Measurements from ENCODE around the gene PLA2G4D. TPM values are rescaled to one million over a fixed set of nuclear protein-coding genes. Genes with fewer than 3 reads are reported as not detected.

Gene PLA2G4D
- total RNA-seq, 1 donor from 2014 or later: not detected

- no peak for DNase-seq (ENCODE audit: low spot score)
- TF ChIP-seq CTCF (IDR thresholded peaks at IDR 0.05): no peak
- Mint-ChIP-seq H3K4me3 (ENCODE audit: unreplicated experiment) (no peak overlapping the region), H3K27ac (ENCODE audit: unreplicated experiment) (no peak overlapping the region), H3K4me1 (ENCODE audit: low read depth) (peaks cover 4% of the 10 kb centered on the region), H3K27me3 (ENCODE audit: low read depth) (peaks cover 23% of the 10 kb centered on the region), H3K9me3 (ENCODE audit: low read depth) (peaks cover 12% of the 10 kb centered on the region), H3K36me3 (ENCODE audit: low read depth) (peaks cover 5% of the 10 kb centered on the region)
Observed at GRCh38 chr15:42107473-42107872, 13.1 kb upstream of the PLA2G4D start.

- no peak for TF ChIP-seq CTCF (IDR thresholded peaks at IDR 0.05)
- no peak for DNase-seq (ENCODE audit: low spot score)
- Mint-ChIP-seq H3K9me3 (ENCODE audit: low read depth) (peaks cover 11% of the 10 kb centered on the region), H3K4me3 (ENCODE audit: unreplicated experiment) (no peak overlapping the region), H3K36me3 (ENCODE audit: low read depth) (peaks cover 5% of the 10 kb centered on the region), H3K27ac (ENCODE audit: unreplicated experiment) (no peak overlapping the region), H3K4me1 (ENCODE audit: low read depth) (peaks cover 16% of the 10 kb centered on the region), H3K27me3 (ENCODE audit: low read depth) (peaks cover 22% of the 10 kb centered on the region)
Observed at GRCh38 chr15:42106288-42106687, 11.9 kb upstream of the PLA2G4D start.

GRCh38 chr15:42104095-42104891 lies 9.9 kb upstream of the PLA2G4D start:
- Mint-ChIP-seq H3K4me3 (ENCODE audit: unreplicated experiment) (no peak overlapping the region), H3K27me3 (ENCODE audit: low read depth) (peaks cover 15% of the 10 kb centered on the region), H3K4me1 (ENCODE audit: low read depth) (peaks cover 23% of the 10 kb centered on the region), H3K36me3 (ENCODE audit: low read depth) (peaks cover 5% of the 10 kb centered on the region), H3K27ac (ENCODE audit: unreplicated experiment) (no peak overlapping the region), H3K9me3 (ENCODE audit: low read depth) (peaks cover 10% of the 10 kb centered on the region)
- no peak for DNase-seq (ENCODE audit: low spot score)
- TF ChIP-seq CTCF (IDR thresholded peaks at IDR 0.05): no peak

GRCh38 chr15:42102646-42103235 lies 8.4 kb upstream of the PLA2G4D start:
- peak; percentile 93 for DNase-seq (ENCODE audit: low spot score)
- peaks cover 8% of the 10 kb centered on the region for H3K27me3 Mint-ChIP-seq (ENCODE audit: low read depth)
- no peak for TF ChIP-seq CTCF (IDR thresholded peaks at IDR 0.05)
- H3K27ac Mint-ChIP-seq (ENCODE audit: unreplicated experiment): no peak overlapping the region
- no peaks in the 10 kb centered on the region for H3K36me3 Mint-ChIP-seq (ENCODE audit: low read depth)
- H3K4me3 Mint-ChIP-seq (ENCODE audit: unreplicated experiment): no peak overlapping the region
- no peaks in the 10 kb centered on the region for H3K9me3 Mint-ChIP-seq (ENCODE audit: low read depth)
- peaks cover 23% of the 10 kb centered on the region for H3K4me1 Mint-ChIP-seq (ENCODE audit: low read depth)

GRCh38 chr15:42101861-42102260 lies 7.5 kb upstream of the PLA2G4D start:
- no peak for TF ChIP-seq CTCF (IDR thresholded peaks at IDR 0.05)
- Mint-ChIP-seq H3K4me1 (ENCODE audit: low read depth) (peaks cover 23% of the 10 kb centered on the region), H3K27me3 (ENCODE audit: low read depth) (peaks cover 5% of the 10 kb centered on the region), H3K9me3 (ENCODE audit: low read depth) (no peaks in the 10 kb centered on the region), H3K27ac (ENCODE audit: unreplicated experiment) (peak overlapping the region; percentile 18), H3K4me3 (ENCODE audit: unreplicated experiment) (no peak overlapping the region), H3K36me3 (ENCODE audit: low read depth) (no peaks in the 10 kb centered on the region)
- no peak for DNase-seq (ENCODE audit: low spot score)

Measured in chondrocyte (in vitro differentiated cells).